HUES64 (cell line): Measurements from ENCODE around the gene PI4KB.
"Not testable (repeated sequence)": the region's sequence is repeated elsewhere in the genome, so short reads cannot be mapped to it uniquely, and the experiment has no call there.

Experiments
- H3K27ac ChIP-seq: 2 replicates; pipeline ENCODE4 v1.7.0; 2013; ENCODE audit warnings: low read depth, low read length, inconsistent platforms
- H3K27me3 ChIP-seq: 2 replicates; pipeline ENCODE4 v1.6.1; 2013; ENCODE audit warnings: mild to moderate bottlenecking, low read length; ENCODE audit not compliant: insufficient read depth
- H3K36me3 ChIP-seq: 2 replicates; pipeline ENCODE4 v1.6.1; 2013; ENCODE audit warnings: mild to moderate bottlenecking, low read length; ENCODE audit not compliant: insufficient read depth
- H3K4me1 ChIP-seq: 2 replicates; pipeline ENCODE4 v1.6.1; 2013; ENCODE audit warnings: mild to moderate bottlenecking, low read length, moderate library complexity; ENCODE audit not compliant: insufficient read depth
- H3K4me3 ChIP-seq: 2 replicates; pipeline ENCODE4 v1.5.1; 2013; ENCODE audit warnings: mild to moderate bottlenecking, low read length, moderate library complexity
- H3K9ac ChIP-seq: 2 replicates; pipeline ENCODE4 v1.6.1; 2013; ENCODE audit warnings: mild to moderate bottlenecking, low read depth, low read length
- H3K9me3 ChIP-seq: 2 replicates; pipeline ENCODE4 v1.6.1; 2013; ENCODE audit warnings: low read depth, low read length; ENCODE audit not compliant: insufficient read depth
- WGBS: fragments of 150-250, 120-280 bp; methylation state at CpG from one replicate; pipeline ENCODE4 v1.1.7; 2013; ENCODE audit warnings: missing lambda C conversion rate; 5-methylcytosine and 5-hydroxymethylcytosine counted together

PI4KB gene

GRCh38 chr1:151364996-151365395, 37.8 kb upstream of the PI4KB start:
- Histone ChIP-seq H3K9ac (no peak overlapping the region), H3K4me3 (no peak overlapping the region), H3K27ac (no peak overlapping the region), H3K36me3 (peaks cover 21% of the 10 kb centered on the region), H3K27me3 (no peaks in the 10 kb centered on the region), H3K4me1 (no peaks in the 10 kb centered on the region), H3K9me3 (peaks cover 18% of the 10 kb centered on the region)
- WGBS = 94% methylated on average over 4 of the region's 4 CpGs

GRCh38 chr1:151362308-151363155, 35.3 kb upstream of the PI4KB start:
- no peaks in the 10 kb centered on the region for H3K27me3 ChIP-seq
- no peak overlapping the region for H3K4me3 ChIP-seq
- peaks cover 20% of the 10 kb centered on the region for H3K36me3 ChIP-seq
- H3K4me1 ChIP-seq = no peaks in the 10 kb centered on the region
- no peak overlapping the region for H3K9ac ChIP-seq
- 91% methylated on average over 3 of the region's 3 CpGs for WGBS
- H3K9me3 ChIP-seq = peaks cover 18% of the 10 kb centered on the region
- H3K27ac ChIP-seq = no peak overlapping the region

DNA sequence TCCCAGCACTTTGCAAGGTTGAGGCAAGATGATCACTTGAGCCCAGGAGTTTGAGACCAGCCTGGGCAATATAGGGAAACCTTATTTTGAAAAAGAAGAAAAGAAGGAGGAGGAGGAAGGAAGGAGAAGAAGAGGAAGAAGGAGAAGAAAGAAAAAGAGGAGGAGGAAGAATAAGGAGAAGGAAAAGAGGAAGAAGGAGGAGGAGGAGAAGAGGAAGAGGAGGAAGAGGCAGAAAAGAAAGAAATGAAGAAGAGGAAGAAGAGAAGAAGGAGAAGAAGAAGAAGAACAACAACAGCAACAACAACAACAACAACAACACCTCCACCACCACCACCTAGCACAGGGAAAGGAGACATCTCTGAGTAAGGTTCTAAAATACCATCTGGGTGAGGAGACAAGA, 34.7 kb upstream of the PI4KB start:
- Histone ChIP-seq H3K27me3 (no peaks in the 10 kb centered on the region), H3K4me1 (no peaks in the 10 kb centered on the region), H3K9me3 (peaks cover 18% of the 10 kb centered on the region), H3K36me3 (peaks cover 18% of the 10 kb centered on the region), H3K9ac (no peak overlapping the region), H3K4me3 (no peak overlapping the region), H3K27ac (no peak overlapping the region)

DNA sequence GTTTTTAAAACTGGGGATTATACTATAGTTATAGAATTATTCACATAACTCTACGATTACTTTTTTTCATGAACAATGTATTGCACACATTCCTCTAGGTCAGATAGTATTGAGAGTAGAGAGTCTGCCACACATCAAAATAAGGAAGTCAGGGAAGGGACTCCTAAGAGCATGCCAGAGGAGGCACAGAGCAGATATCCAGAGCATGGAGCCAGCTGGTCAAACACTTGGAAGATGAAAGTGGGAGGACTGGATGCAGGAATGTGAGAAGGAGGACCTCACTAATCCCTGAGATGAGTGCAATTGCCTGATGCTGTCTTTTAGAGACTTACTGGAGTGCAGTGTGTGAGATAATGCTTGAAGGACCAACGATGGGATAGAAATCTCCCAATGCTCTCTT, 29.5 kb upstream of the PI4KB start:
- Histone ChIP-seq H3K9me3 (peaks cover 7% of the 10 kb centered on the region), H3K4me3 (no peak overlapping the region), H3K9ac (no peak overlapping the region), H3K36me3 (no peaks in the 10 kb centered on the region), H3K27me3 (no peaks in the 10 kb centered on the region), H3K4me1 (no peaks in the 10 kb centered on the region), H3K27ac (no peak overlapping the region)
- WGBS = 67% methylated on average over 1 of the region's 2 CpGs

DNA sequence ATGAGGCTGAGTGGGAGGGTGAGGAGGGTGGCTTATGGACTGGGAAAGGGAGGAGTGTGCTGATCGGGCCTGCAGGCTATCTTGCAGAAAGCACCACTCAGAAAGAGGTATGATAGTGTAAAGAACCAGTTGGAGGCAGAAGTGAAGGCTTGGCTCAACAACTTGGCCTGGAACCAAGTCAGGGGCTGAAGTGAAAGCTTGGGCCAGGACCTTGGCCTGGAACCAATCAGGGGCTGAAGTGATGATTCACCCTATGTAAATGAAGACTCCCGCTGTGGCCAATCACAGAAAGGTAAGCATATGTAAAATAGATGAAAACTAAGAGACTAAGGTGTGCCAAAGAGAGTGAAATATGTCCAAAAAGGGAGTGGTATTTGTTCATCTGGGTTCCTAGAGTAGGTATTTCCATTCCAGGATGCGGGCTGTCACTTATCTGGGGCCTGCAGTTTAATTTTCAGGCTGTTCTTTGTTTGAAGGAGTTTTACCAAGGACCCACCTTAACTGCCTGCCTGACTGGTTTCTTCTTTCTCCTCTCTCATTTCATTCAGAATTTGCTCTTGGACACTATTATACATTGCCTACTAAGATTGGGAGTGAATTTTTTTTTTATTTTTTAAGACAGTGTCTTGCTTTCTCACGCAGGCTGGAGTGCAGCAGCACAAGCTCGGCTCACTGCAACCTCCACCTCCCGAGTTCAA, 25.0 kb upstream of the PI4KB start:
- peaks cover 13% of the 10 kb centered on the region for H3K9me3 ChIP-seq
- no peaks in the 10 kb centered on the region for H3K27me3 ChIP-seq
- H3K4me3 ChIP-seq = no peak overlapping the region
- WGBS = 93% methylated on average over 6 of the region's 6 CpGs
- no peak overlapping the region for H3K9ac ChIP-seq
- H3K4me1 ChIP-seq = peaks cover 7% of the 10 kb centered on the region
- H3K27ac ChIP-seq = no peak overlapping the region
- no peaks in the 10 kb centered on the region for H3K36me3 ChIP-seq

GRCh38 chr1:151350323-151350722, 23.1 kb upstream of the PI4KB start:
- not testable (repeated sequence) for H3K27ac ChIP-seq
- 93% methylated on average over 9 of the region's 9 CpGs for WGBS

GRCh38 chr1:151347523-151348246, 20.5 kb upstream of the PI4KB start:
- peak overlapping the region; percentile 80 for H3K4me3 ChIP-seq
- peaks cover 31% of the 10 kb centered on the region for H3K36me3 ChIP-seq
- H3K27me3 ChIP-seq = no peaks in the 10 kb centered on the region
- 34% methylated on average over 10 of the region's 12 CpGs for WGBS
- peaks cover 13% of the 10 kb centered on the region for H3K9me3 ChIP-seq
- peaks cover 16% of the 10 kb centered on the region for H3K4me1 ChIP-seq
- H3K27ac ChIP-seq = peak overlapping the region; percentile 75
- H3K9ac ChIP-seq = peak overlapping the region; percentile 65

More at GRCh38 chr1:151350323-151350722, 23.1 kb upstream of the PI4KB start:
- H3K27me3 ChIP-seq, H3K9ac ChIP-seq, H3K4me3 ChIP-seq, H3K36me3 ChIP-seq: not testable (repeated sequence)
- peaks cover 13% of the 10 kb centered on the region for H3K9me3 ChIP-seq
- H3K4me1 ChIP-seq = peaks cover 16% of the 10 kb centered on the region

- H3K9ac ChIP-seq = peak within 1 kb of the TSS; percentile 97
- H3K4me3 ChIP-seq = peak within 1 kb of the TSS; percentile 80
- peaks cover 16% of the 10 kb centered on the region for H3K4me1 ChIP-seq
- under 1% methylated on average over 36 of the region's 38 CpGs for WGBS
- H3K36me3 ChIP-seq = peaks cover 38% of the 10 kb centered on the region
- peak within 1 kb of the TSS; percentile 99 for H3K27ac ChIP-seq
- no peaks in the 10 kb centered on the region for H3K27me3 ChIP-seq
- peaks cover 10% of the 10 kb centered on the region for H3K9me3 ChIP-seq
These were observed 19.7 kb upstream of the PI4KB start, which contains the start of gene RFX5 for GRCh38 chr1:151346769-151347522. RFX5 (minus strand) TSS chr1:151347252; CDS start chr1:151346320, 932 bp downstream.

DNA sequence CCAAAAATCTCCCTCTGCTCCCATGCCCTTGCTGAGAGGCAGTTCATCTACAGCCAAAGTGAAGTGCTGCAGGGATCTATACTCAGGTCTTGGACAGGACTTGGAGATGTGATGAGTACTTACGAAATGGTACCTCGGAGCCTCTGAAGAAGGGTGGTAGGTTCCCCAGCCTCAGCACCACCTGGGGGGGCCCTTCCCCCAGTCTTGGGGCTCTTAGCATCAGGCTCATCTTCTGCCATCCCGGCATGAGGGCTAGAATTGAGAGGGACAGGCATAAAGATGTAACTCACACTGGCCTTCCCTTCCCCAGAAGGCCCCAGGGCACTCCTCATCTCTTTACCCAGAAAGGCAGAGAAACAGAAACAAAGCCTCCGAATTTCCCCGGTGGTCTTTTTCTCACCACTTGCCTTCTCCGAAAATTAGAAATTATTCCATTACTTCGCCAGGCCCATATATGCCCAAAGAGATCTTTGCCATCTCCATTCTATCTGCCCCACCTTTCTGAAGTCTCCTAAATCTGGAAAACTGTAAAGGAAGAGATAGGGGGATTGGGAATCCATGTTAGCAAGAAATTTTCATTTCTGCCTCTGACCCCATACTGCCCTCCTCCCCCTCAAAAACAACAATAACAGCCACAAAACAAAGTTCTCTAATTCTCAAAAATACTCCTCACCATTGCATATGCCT, 19.0 kb upstream of the PI4KB start:
- peaks cover 16% of the 10 kb centered on the region for H3K4me1 ChIP-seq
- H3K9ac ChIP-seq = peak overlapping the region; percentile 97
- peak overlapping the region; percentile 80 for H3K4me3 ChIP-seq
- no peaks in the 10 kb centered on the region for H3K27me3 ChIP-seq
- H3K36me3 ChIP-seq = peaks cover 40% of the 10 kb centered on the region
- 54% methylated on average over 7 of the region's 7 CpGs for WGBS
- H3K9me3 ChIP-seq = peaks cover 3% of the 10 kb centered on the region
- H3K27ac ChIP-seq = peak overlapping the region; percentile 99

GRCh38 chr1:151344291-151344690, 17.1 kb upstream of the PI4KB start:
- Histone ChIP-seq H3K9ac (no peak overlapping the region), H3K4me1 (peaks cover 16% of the 10 kb centered on the region), H3K4me3 (no peak overlapping the region), H3K9me3 (no peaks in the 10 kb centered on the region), H3K27ac (no peak overlapping the region), H3K27me3 (no peaks in the 10 kb centered on the region), H3K36me3 (peaks cover 40% of the 10 kb centered on the region)
- 95% methylated on average over 6 of the region's 6 CpGs for WGBS
